Transverse colon (tissue), 4 donors: ENCODE data around the gene TRAF2. TPM values are rescaled to one million over a fixed set of nuclear protein-coding genes. Genes with fewer than 3 reads are reported as not detected.

Source experiments
- DNase-seq: peaks from one replicate; pipeline ENCODE4 v3.0.0-alpha.2; 2019
- H3K27ac ChIP-seq, 4 donors: fragments of 200-600 bp; sonication (generic); 2 replicates each; pipeline ENCODE4 v1.5.1; 2016 to 2018; ENCODE audit warnings: inconsistent platforms in 4 of 4
- H3K27me3 ChIP-seq: fragments of 200-600 bp; sonication (generic); 2 replicates; pipeline ENCODE4 v1.5.1; 2017; ENCODE audit warnings: inconsistent platforms
- H3K36me3 ChIP-seq, 4 donors: fragments of 200-600 bp; sonication (generic); 2 replicates each; pipeline ENCODE4 v1.5.1; 2017 to 2019; ENCODE audit warnings: inconsistent platforms in 4 of 4
- H3K4me1 ChIP-seq, 4 donors: fragments of 200-600 bp; sonication (generic); 2 replicates each; pipeline ENCODE4 v1.5.1; 2017 to 2020; ENCODE audit warnings: inconsistent platforms in 4 of 4
- H3K4me3 ChIP-seq, 4 donors: fragments of 200-600 bp; sonication (generic); 1 replicate in 1 of 4; 2 replicates in 3 of 4; pipeline versions ENCODE4 v1.5.1 to v1.6.1; 2017 to 2019; ENCODE audit warnings: inconsistent platforms in 4 of 4
- H3K9me3 ChIP-seq, 2 donors: fragments of 200-600 bp; sonication (generic); 2 replicates each; pipeline ENCODE4 v1.5.1; 2017 to 2019; ENCODE audit warnings: inconsistent platforms in 2 of 2
- CTCF ChIP-seq, 5 experiments: fragments of 200-600 bp in 3 of 5; fragments of 450-650 bp in 2 of 5; sonication (generic) in 3 of 5; IDR thresholded peaks; 1 replicate in 2 of 5; 2 replicates in 3 of 5; pipeline ENCODE4 v1.5.1; 2016 to 2017; ENCODE audit warnings: antibody characterized with exemption in 5 of 5, inconsistent platforms in 3 of 5, mild to moderate bottlenecking in 2 of 5, moderate library complexity in 1 of 5
- EP300 ChIP-seq: sonication (generic); formaldehyde crosslinking; IDR thresholded peaks from one replicate; pipeline ENCODE4 v1.6.1; 2017; ENCODE audit warnings: antibody characterized with exemption, low read depth
- POLR2A ChIP-seq: fragments of 450-650 bp; IDR thresholded peaks from one replicate; pipeline ENCODE4 v1.6.1; 2016; ENCODE audit warnings: antibody characterized with exemption, mild to moderate bottlenecking, moderate library complexity
- POLR2AphosphoS5 ChIP-seq, 3 donors: sonication (generic); formaldehyde crosslinking; IDR thresholded peaks; one replicate each; pipeline ENCODE4 v1.6.1; 2016; ENCODE audit warnings: antibody characterized with exemption in 3 of 3
- WGBS, 2 donors: methylation state at CpG; one replicate each; pipeline ENCODE4 v1.1.5; 2018; ENCODE audit warnings: low coverage in 1 of 2; 5-methylcytosine and 5-hydroxymethylcytosine counted together
- in situ Hi-C, 4 donors: fragments of 200-750 bp; cut with MboI; loops; one replicate each; pipeline versions ENCODE4 v1.15.0 to v1.15.1; 2017; ENCODE audit warnings: low sequenced_read_pairs in 3 of 4, low pct_ligation_motif_present in 1 of 4, low pct_unique_long_range_greater_than_20kb in 1 of 4
- intact Hi-C: fragments of 100-400 bp; cut with DNase I; formaldehyde crosslinking; loops from one replicate; pipeline ENCODE4 v1.15.1; 2023; ENCODE audit warnings: low total_unique reads
- total RNA-seq, 4 donors: library from RNA; depleted of rRNA; stranded (reverse); fragments of >200 nt; gene quantifications; one replicate each; pipeline ENCODE4 v1.1.0, GENCODE V29; 2016

TRAF2 gene
- total RNA-seq, 4 donors from 2014 or later, result 12.5 to 60.6 (median 13.8) TPM

- peak; percentile 15 for DNase-seq
- intact Hi-C loops, result no loop called here
- TF ChIP-seq CTCF (IDR thresholded peaks at IDR 0.05) (no peak), POLR2A (no peak), POLR2AphosphoS5 (IDR thresholded peaks at IDR 0.05) (no peak), EP300 (no peak)
- Histone ChIP-seq H3K4me3 (no peak overlapping the region), H3K9me3 (no peaks in the 10 kb centered on the region), H3K27ac (peak overlapping the region in 1 of 4 donors; percentile 4), H3K36me3 (no peaks in the 10 kb centered on the region), H3K27me3 (no peaks in the 10 kb centered on the region), H3K4me1 (peaks cover 33 to 40% (median 37%) of the 10 kb centered on the region in 4 donors)
- 80% methylated on average over 29 of the region's 30 CpGs; no CpG with 5 or more reads in 1 of the 2 donors for WGBS, 2 donors
- in situ Hi-C loops, result no loop called here
Observed at GRCh38 chr9:136854113-136854841, 32.0 kb upstream of the TRAF2 start.

- in situ Hi-C loops (no loop called here), intact Hi-C loops (no loop called here)
- Histone ChIP-seq H3K27me3 (no peaks in the 10 kb centered on the region), H3K4me1 (peaks cover 36 to 43% (median 40%) of the 10 kb centered on the region in 4 donors), H3K27ac (peak overlapping the region in 1 of 4 donors; percentile 4), H3K4me3 (no peak overlapping the region), H3K36me3 (no peaks in the 10 kb centered on the region), H3K9me3 (no peaks in the 10 kb centered on the region)
- no peak for TF ChIP-seq POLR2AphosphoS5 (IDR thresholded peaks at IDR 0.05)
- no peak for TF ChIP-seq EP300
- no peak for TF ChIP-seq POLR2A
- TF ChIP-seq CTCF (IDR thresholded peaks at IDR 0.05), result no peak
- WGBS, 2 donors, result 81% methylated on average over 23 of the region's 23 CpGs; no CpG with 5 or more reads in 1 of the 2 donors
- DNase-seq, result no peak
Observed at GRCh38 chr9:136854842-136855460, 31.4 kb upstream of the TRAF2 start.

GRCh38 chr9:136855461-136856078 is 30.7 kb upstream of the TRAF2 start:
- no peak overlapping the region for H3K4me3 ChIP-seq
- no peaks in the 10 kb centered on the region for H3K9me3 ChIP-seq
- no peaks in the 10 kb centered on the region for H3K36me3 ChIP-seq
- no peaks in the 10 kb centered on the region for H3K27me3 ChIP-seq
- DNase-seq, result no peak
- TF ChIP-seq POLR2AphosphoS5 (IDR thresholded peaks at IDR 0.05) (no peak), CTCF (IDR thresholded peaks at IDR 0.05) (no peak), EP300 (no peak), POLR2A (no peak)
- intact Hi-C loops (no loop called here), in situ Hi-C loops (no loop called here)
- WGBS, 2 donors, result 79% methylated on average over 21 of the region's 26 CpGs; no CpG with 5 or more reads in 1 of the 2 donors
- H3K4me1 ChIP-seq, result peaks cover 31 to 43% (median 39%) of the 10 kb centered on the region in 4 donors
- H3K27ac ChIP-seq, result no peak overlapping the region

- no peak for DNase-seq
- TF ChIP-seq CTCF (IDR thresholded peaks at IDR 0.05) (no peak), POLR2AphosphoS5 (IDR thresholded peaks at IDR 0.05) (no peak)
- Histone ChIP-seq H3K27ac (no peak overlapping the region), H3K36me3 (no peaks in the 10 kb centered on the region), H3K4me3 (no peak overlapping the region), H3K9me3 (no peaks in the 10 kb centered on the region), H3K27me3 (no peaks in the 10 kb centered on the region), H3K4me1 (peaks cover 28 to 44% (median 37%) of the 10 kb centered on the region in 4 donors)
- 76% methylated on average over 15 of the region's 15 CpGs; no CpG with 5 or more reads in 1 of the 2 donors for WGBS, 2 donors
- in situ Hi-C loops (no loop called here), intact Hi-C loops (no loop called here)
Observed at GRCh38 chr9:136856079-136856476, 30.2 kb upstream of the TRAF2 start.
